ENCODE data around the gene ABCG1.

Gene ABCG1

DNA sequence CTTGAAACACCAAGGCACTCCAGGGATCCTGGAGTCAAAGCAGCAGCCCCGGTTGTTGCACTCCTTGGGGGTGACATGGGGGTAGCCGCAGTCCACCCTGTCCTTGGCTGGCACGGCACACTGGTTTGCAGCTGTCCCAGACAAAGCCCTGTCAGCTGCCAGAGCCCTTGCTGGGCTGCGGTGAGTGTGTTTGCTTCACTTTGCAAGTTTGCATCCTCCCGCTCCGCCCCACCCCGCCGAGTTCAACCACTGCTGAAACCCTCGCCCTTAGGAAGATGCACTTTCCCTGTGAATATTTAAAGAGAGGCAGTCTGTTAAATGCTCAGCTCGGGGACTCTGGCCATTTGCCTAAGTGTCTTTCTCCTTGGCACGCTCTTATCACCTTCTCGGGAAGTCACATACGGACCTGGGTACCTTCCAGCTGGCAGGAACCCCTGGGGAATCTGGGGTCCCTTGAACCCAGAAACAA is 94.6 kb downstream of the ABCG1 start:
- in situ Hi-C loops (cut with MboI; ENCODE audit: low sequenced_read_pairs, unreplicated experiment): no loop called here
- no peak for TF ChIP-seq CTCF (IDR thresholded peaks at IDR 0.05; ENCODE audit: borderline replicate concordance, control extremely low read depth, extremely low read depth, insufficient read depth, missing control alignments)
- no peak for DNase-seq (ENCODE audit: low spot score)

DNA sequence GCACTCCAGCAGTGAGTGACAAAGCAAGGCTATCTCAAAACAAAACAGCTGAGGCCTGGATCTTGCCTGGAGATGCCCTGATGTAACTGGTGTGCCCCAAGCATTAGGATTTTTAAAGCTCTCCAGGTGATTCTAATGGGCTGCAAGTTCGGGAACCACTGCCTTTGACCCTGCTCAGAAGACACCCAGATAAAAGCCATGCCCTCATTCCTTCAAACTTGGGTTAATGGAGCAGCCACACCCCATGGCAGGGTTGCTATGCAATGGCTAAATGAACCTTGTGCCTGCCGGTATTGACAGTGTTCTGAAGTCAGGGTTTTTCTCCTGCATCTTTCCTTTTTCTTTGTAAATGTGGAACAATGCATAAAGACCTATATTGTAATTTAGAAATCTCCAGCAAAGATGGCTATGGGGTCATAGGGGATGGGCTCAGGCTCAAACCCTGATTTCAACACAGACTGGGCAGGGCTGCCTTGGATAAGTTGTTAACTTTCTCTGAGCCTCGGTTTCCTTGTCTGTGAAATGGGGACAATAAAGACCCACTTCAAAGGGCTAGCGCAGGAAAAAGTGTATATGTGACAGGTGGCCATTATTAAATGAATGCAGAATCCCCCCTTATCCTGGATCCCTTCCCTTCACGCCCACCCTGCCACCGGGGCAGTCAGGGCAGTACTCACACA is 95.8 kb downstream of the ABCG1 start:
- in situ Hi-C loops (cut with MboI; ENCODE audit: low sequenced_read_pairs, unreplicated experiment): no loop called here
- TF ChIP-seq CTCF (IDR thresholded peaks at IDR 0.05; ENCODE audit: borderline replicate concordance, control extremely low read depth, extremely low read depth, insufficient read depth, missing control alignments): no peak
- DNase-seq (ENCODE audit: low spot score): no peak

GRCh38 chr21:42315296-42315891 is 96.5 kb downstream of the ABCG1 start, which contains the start of gene TFF3:
Gene TFF3, minus strand, starts transcription at chr21:42315409. Its CDS starts 35 bp downstream, at chr21:42315374.
- in situ Hi-C loops (cut with MboI; ENCODE audit: low sequenced_read_pairs, unreplicated experiment): no loop called here
- no peak for DNase-seq (ENCODE audit: low spot score)
- no peak for TF ChIP-seq CTCF (IDR thresholded peaks at IDR 0.05; ENCODE audit: borderline replicate concordance, control extremely low read depth, extremely low read depth, insufficient read depth, missing control alignments)

GRCh38 chr21:42316891-42317290 is 98.0 kb downstream of the ABCG1 start:
- no peak for TF ChIP-seq CTCF (IDR thresholded peaks at IDR 0.05; ENCODE audit: borderline replicate concordance, control extremely low read depth, extremely low read depth, insufficient read depth, missing control alignments)
- in situ Hi-C loops (cut with MboI; ENCODE audit: low sequenced_read_pairs, unreplicated experiment): no loop called here
- no peak for DNase-seq (ENCODE audit: low spot score)

DNA sequence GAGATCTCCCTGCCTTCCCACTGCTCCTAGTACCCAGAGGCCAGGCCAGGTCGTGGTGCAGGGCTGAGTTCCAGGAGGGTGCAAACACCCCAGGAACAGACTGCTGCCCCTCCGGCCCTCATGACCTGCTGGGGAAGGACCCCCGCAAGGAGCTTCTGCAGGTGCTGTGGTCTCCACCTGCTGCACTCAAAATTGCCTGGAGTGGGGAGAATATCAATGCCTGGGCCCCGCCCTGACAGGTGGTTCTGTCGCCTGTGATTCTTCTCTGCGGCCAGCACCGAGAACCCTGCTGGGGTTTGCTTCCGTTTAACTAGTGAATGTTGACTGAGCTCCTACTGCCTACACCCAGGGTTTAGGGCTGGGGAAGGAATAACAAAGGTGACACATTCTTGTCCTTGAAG is 98.4 kb downstream of the ABCG1 start:
- in situ Hi-C loops (cut with MboI; ENCODE audit: low sequenced_read_pairs, unreplicated experiment): no loop called here
- no peak for DNase-seq (ENCODE audit: low spot score)
- no peak for TF ChIP-seq CTCF (IDR thresholded peaks at IDR 0.05; ENCODE audit: borderline replicate concordance, control extremely low read depth, extremely low read depth, insufficient read depth, missing control alignments)

- TF ChIP-seq CTCF (IDR thresholded peaks at IDR 0.05; ENCODE audit: borderline replicate concordance, control extremely low read depth, extremely low read depth, insufficient read depth, missing control alignments): no peak
- in situ Hi-C loops (cut with MboI; ENCODE audit: low sequenced_read_pairs, unreplicated experiment): no loop called here
- no peak for DNase-seq (ENCODE audit: low spot score)
Observed at GRCh38 chr21:42317826-42318746, 99.1 kb downstream of the ABCG1 start.

Data from GM13976 (cell line).